Activated T-cell treated with anti-CD3 and anti-CD28 coated beads for 1 hour (primary cell): ENCODE measurements around the gene PIGL.
"Not testable (repeated sequence)": the region's sequence is repeated elsewhere in the genome, so short reads cannot be mapped to it uniquely, and the experiment has no call there.

Source experiments
- DNase-seq: peaks from one replicate; pipeline ENCODE4 v3.0.0-alpha.2; 2020; ENCODE audit warnings: low read depth

The PIGL gene

DNA sequence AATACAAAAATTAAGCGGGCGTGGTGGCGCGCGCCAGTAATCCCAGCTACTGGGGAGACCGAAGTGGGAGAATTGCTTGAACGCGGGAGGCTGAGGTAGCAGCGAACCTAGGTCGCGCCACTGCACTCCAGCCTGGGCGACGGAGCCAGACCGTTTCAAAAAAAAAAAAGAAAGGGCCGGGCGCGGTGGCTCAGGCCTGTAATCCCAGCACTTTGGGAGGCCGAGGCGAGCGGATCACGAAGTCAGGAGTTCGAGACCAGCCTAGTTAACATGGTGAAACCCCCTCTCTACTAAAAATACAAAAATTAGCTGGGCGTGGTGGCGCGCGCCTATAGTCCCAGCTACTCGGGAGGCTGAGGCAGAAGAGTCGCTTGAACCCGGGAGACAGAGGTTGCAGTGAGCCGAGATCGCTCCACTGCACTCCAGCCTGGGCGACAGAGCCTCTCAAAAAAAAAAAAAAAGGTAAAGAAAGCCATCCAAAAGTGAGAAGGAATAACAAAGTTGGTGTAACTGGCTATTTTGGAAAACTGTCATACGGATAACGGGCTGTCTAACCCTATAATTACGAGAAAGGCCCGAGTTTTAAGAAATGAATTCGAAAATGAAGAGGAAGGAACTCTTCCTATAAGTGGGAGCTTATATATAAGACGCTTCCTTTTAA, 539 bp upstream of the PIGL start:
- not testable (repeated sequence) for DNase-seq

- DNase-seq: no peak
Measured at GRCh38 chr17:16222406-16222805, 5.4 kb downstream of the PIGL start.

GRCh38 chr17:16229912-16230561, 13.0 kb downstream of the PIGL start:
- not testable (repeated sequence) for DNase-seq

- no peak for DNase-seq
Measured at GRCh38 chr17:16232391-16232790, 15.4 kb downstream of the PIGL start.

GRCh38 chr17:16239931-16240330, 22.9 kb downstream of the PIGL start:
- DNase-seq: no peak

DNA sequence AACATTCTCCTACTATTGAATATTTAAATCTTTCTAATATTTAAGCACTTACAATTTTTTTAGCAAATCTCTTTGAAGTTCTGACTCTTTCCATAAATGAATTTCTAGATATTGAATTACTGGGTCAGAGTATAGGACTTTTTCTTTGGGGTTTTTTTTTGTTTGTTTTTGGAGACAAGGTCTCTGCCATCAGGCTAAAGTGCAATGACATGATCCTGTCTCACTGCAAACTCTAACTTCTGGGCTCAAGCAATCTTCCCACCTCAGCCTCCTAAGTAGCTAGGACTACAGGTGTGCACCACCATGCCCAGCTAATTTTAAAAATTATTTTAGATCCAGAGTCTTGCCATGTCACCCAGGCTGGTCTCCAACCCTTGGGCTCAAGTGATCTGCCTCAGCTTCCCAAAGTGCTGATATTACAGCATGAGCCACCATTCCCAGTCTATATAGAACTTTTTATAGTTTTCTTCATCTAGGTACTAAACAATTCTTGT, 24.9 kb downstream of the PIGL start:
- no peak for DNase-seq

- DNase-seq: no peak
Measured at GRCh38 chr17:16243385-16243784, 26.4 kb downstream of the PIGL start.

GRCh38 chr17:16243801-16244567, 27.0 kb downstream of the PIGL start:
- DNase-seq: no peak

DNA sequence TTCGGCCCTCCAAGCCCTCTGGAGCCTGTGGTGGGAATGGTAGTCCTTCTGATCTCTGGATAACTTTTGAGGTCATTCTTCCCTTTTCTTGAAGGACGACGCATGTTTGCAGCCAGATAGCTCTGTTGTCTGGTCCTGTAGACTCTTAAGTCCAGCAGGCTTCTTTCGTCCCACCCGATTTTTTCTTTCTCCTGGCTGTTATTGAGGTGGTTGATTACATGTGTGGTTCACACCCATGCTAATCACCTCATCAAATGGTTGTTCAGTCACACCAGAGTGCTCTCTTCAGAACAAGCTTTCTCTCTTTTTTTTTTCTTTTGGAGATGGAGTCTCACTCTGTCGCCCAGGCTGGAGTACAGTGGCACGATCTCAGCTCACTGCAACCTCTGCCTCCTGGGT, 30.6 kb downstream of the PIGL start:
- DNase-seq: no peak

DNA sequence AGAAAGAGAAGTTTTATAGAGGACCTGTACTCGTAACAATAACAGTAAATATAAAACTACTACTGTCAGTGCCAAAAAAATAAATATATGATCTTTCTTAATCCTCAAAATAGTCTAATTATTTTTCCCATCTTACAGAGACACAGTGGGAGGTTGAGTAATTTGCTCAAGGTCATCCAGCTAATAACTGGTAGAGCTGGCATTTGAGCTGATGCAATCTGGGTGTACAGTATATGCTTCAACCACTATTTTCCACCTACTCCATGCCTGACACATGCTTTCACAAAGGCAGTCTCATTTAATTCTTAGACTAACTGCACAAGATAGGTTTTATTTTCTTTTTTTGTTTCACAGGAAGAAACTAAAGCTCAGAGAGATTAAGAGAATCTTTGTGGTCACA, 33.6 kb downstream of the PIGL start:
- DNase-seq: no peak

- DNase-seq: no peak
Measured at GRCh38 chr17:16251043-16251442, 34.0 kb downstream of the PIGL start.

- no peak for DNase-seq
Measured at GRCh38 chr17:16251556-16251955, 34.5 kb downstream of the PIGL start.

DNA sequence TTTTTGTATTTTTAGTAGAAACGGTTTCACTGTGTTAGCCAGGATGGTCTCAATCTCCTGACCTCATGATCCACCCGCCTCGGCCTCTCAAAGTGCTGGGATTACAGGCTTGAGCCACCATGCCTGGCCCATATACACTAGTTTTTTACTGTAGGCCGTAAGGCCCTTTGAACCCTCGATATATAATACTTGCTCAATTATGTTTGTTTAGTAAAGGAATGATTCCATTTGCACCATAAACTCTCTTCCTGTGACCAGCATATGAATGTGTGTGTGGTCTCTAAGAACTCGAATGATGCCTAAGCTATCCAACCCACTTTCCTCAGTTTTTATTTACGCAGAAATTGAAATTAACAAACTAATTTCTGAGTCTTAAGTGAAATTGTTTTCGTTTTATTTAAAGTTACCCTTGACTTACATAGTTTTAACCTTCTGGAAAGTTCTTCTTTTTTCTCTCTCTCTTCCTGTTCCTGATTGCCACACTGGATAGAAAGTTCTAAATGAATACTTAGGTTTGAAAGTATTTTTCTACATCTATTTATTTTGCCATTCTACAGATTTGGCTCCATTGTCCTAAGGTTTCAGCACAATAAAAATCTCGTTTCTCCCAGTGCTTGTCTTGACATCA, 37.9 kb downstream of the PIGL start:
- DNase-seq: no peak

DNA sequence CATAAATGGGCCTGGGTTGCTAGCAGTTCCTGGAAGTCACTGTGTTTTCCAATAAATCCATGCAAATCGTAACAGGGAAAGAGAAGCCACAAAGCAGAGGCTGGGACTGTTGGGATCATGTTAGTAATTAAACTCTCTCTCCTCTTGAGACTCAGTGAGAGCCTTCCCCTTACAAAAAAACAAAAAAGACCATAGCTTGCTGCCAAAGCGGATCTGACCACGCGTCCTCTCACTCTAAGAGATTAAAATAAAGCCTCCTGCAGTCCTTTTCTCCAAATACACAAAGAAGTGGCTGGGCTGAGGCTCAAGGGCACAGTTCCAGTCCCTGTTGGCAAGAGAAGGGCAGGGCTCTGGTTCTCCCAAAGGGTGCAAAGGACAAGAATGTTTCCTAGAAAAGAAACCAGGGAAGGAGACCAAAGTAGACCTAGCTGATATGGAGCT, 38.5 kb downstream of the PIGL start:
- no peak for DNase-seq

DNA sequence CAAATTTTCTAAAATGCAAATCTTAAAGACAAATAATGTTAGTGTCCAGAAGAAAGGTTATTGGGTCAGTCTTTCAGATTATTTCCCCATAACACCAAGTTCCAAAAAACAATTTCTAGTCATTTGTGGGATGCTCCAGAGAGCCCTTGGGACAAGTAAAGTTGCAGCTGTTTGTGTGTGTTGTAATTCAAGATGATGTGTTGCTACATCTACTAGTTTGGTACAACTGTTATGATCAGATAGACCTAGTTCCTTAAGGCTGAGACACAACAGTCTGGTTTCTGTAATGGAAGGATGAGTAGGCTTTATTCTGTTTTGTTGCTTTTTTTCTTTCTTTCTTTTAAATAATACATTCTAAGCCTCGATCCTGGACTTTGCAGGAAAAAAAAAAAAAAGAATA, 41.9 kb downstream of the PIGL start:
- no peak for DNase-seq

DNA sequence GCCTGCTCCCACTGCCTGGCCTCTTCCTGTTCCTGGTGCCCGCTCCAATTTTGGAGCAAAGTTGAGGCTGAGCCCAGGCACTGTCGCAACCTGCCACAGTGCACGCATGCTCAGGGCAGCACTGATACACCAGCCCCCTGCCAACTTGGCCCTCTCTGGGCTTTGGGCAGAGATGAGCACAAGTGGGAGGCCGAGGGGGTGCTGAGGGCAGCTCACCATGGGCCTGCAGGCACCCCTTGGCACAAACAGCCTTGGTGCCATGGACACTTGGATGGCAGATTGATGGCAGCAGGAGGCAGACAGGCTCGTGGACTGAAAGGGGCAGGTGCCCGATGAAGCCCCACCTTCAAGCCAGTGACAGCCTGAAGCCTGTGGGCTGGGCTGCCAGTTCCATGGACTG, 42.9 kb downstream of the PIGL start:
- DNase-seq: no peak

DNA sequence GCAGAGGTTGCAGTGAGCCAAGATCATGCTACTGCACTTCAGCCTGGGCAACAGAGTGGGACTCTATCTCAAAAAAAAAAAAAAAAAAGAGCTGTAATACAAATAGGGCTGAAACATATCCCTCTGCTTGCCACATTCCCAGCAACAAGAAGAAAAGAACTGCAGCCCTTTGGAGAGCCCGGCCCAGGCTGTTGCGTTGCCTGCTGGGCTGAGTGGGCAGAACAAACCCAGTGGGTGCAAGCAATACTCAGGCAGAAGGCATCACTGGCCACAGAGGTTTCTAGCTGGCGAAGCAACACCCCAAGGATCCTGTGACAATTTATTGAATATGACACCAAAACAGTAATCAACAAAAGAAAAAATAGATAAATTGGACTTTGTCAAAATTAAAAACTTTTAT, 44.0 kb downstream of the PIGL start:
- DNase-seq: no peak

DNA sequence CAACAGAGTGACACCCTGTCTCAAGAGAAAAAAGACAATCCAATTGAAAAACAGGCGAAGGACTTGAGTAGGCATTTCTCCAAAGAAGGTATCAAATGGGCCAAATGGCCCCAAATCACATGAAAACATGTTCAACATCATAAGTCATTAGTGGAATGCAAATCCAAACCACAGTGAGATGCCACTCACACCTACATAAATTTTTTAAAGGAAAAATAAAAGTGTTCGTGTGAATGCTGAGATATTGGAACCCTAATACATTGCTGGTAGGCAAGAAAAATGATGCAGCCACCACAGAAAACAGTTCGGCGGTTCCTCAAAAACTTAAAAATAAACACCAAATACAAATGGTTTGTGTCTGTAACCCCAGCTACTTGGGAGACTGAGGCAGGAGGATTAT, 45.2 kb downstream of the PIGL start:
- no peak for DNase-seq

DNA sequence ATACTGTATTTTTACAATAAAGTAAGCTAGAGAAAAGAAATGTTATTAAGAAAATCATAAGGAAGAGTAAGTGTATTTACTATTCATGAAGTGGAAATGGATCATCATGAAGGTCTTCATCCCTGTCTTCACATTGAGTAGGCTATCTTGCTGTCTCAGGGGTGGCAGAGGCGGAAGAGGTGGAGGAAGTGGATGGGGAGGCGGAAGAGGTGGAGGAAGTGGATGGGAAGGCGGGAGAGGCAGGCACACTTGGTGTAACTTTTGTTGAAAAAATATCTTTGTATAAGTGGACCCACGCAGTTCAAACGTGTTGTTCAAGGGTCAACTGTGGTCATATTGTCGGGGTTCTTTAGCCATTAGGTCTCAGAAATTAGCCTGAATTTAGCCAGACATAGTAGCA, 50.2 kb downstream of the PIGL start:
- DNase-seq: no peak

GRCh38 chr17:16269658-16270057, 52.6 kb downstream of the PIGL start:
- DNase-seq: no peak

- no peak for DNase-seq
Measured at GRCh38 chr17:16272111-16272840, 55.3 kb downstream of the PIGL start.

DNA sequence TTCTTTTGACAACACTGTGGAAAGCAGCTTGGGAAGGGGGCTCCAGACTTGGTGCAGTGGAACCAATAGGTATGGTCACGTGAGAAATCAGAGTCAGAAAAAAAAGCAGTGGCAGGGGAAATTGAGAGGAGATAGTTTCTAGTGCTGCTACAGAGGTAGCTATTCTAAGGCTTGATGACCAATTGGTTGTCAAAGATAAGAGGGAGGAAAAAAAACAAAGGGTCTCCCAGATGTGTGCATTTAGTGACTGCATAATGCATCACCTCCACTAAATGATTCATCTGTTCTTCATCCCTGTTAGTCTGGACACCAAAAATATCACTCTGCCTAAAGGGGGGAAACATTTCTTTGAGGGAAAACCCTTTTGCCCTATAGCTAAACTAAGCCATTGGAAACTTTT, 56.5 kb downstream of the PIGL start:
- DNase-seq: no peak
